T-helper 1 cell treated with Interleukin-12 subunit alpha and Interleukin-12 subunit beta and Interleukin-4 antibody, amounts not matched to agents 30 ng/mL and 1 ng/mL, for 36 hours (primary cell): ENCODE results near the gene GSG1L2. TPM values are rescaled to one million over a fixed set of nuclear protein-coding genes. Genes with fewer than 3 reads are reported as not detected.

ENCODE experiments used
- intact Hi-C: fragments of 100-400 bp; cut with micrococcal nuclease; formaldehyde crosslinking; loops from one replicate; pipeline ENCODE4 v1.15.1; 2024
- total RNA-seq: library from RNA; stranded (reverse); gene quantifications from 2 replicates; pipeline ENCODE4 v1.2.3, GENCODE V29; 2022

The GSG1L2 gene
- total RNA-seq: not detected in 2 replicates

DNA sequence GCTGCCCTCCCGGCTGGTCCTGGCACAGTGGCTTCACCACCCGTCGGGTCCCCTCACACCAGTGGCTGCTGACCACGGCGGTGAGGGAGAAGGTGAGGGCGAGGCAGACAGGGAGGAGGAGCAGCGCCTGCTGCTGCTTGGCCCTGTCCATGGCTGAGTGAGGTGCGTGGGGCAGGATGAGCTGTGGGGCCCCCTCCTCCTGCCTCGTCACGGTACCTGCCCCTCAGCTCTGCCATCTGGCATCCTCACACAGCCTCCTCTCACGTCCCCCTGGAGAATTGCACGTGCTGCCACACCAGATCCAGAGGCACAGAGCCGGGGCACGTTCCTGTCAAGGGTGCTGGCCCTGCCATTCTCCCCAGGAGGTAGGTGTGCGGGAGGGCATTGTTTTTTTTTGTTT lies at the start of gene GSG1L2:
Gene GSG1L2 (minus strand): TSS at position 159 of the 400 bp plus-strand sequence. CDS start 8 bp downstream, at position 151.
- intact Hi-C loops: no loop called here

GRCh38 chr17:9868552-9868951 lies 46.7 kb upstream of the GSG1L2 start:
- intact Hi-C loops: no loop called here

- intact Hi-C loops: no loop called here
These were observed 43.7 kb upstream of the GSG1L2 start for GRCh38 chr17:9865586-9865985.

DNA sequence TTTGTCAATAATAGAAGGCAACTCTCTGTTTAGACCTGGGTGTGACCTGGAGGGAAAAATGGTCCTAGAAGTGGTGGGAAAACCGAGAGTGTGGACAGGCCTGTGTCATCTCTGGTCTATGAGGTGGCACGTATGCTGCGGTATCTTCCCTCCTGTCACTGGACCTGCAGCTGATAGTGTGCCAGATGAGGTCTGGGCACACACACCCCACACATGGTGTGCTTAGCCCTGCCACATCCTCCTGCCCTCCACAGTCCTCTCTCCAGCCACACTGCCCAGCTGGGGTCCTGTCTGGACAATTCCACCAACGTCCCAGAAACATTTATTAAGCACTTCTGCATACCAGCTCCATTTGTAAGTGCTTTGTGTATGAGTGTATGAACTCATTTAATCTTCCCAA lies 41.1 kb upstream of the GSG1L2 start:
- intact Hi-C loops: no loop called here

DNA sequence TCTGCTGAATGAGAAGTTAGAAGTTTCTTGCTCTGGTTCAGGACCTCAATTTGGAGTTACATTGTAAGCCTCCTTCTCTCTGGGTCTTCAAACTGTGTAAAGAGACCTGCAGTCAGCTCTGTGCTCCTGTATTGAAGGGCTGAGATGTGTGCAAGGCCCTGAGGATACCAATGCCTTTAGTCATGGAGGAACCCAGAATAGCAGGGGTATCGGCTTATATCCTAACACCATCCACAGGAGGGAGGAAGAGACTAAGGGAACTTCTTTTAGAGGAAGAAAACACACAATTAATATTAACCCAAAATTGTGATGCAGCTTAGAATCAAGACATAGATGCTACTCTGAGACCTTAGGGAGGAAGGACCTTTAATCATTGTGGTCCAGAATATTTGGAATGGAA lies 40.3 kb upstream of the GSG1L2 start:
- intact Hi-C loops: no loop called here

GRCh38 chr17:9860851-9861250 lies 39.0 kb upstream of the GSG1L2 start:
- intact Hi-C loops: no loop called here

- intact Hi-C loops: no loop called here
These were observed 37.9 kb upstream of the GSG1L2 start for GRCh38 chr17:9859781-9860180.

DNA sequence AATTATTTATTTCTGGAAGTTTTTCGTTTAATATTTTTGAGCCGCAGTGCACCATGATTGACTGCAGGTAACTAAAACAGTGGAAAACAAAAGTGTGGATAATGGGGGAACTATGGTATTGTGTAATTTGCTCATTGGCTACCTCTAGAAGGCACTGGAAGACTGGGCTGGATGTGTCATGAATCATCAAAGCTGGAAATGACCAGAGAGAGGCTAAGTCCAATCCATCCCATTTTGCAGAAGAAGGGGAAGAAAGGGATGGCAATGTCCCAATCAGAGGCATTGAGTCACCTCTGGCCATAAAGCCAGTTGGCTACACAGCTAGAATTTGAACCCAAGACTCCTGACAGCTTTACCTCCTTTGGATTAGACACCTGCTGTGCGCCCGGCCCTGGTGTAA lies 33.2 kb upstream of the GSG1L2 start:
- intact Hi-C loops: no loop called here

GRCh38 chr17:9854255-9854654 lies 32.4 kb upstream of the GSG1L2 start:
- intact Hi-C loops: no loop called here

DNA sequence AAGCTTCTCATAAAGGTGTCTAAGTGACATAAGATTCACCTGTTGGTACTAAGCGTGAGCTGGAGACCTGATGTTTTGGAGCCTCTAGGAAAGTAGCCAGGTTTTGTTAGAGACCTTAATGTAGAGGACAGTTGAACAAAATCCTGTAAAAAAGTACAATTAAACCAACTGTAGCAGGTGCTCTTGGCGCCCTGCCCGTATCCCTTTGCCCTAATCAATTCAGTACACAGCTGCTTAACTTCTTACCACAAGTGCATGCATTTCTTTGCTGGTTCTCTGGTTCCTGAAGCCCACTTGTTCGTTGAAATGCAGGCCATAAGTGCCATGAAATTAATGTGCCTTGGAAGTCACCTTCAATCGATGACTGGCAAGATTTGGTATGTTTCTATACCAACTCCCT lies 28.3 kb upstream of the GSG1L2 start:
- intact Hi-C loops: no loop called here

DNA sequence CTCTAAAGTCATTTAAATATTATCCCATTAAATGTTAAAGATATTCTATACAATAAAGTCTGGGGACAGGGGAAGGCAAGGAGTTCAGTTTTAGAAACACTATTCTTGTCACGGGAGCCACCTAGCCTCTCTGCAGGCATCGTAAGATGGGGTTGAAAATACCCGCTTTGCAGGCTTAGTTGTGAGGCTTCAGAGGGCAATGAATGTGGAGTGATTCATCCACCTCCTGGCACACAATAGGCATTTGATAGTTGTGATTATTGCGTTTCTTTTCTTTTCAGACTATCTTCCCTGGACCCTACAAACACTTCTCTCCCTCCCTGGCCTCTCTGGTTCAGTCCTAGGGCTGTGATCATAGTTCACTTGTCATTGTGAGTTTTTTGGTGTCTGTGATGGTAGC lies 23.4 kb upstream of the GSG1L2 start:
- intact Hi-C loops: no loop called here

GRCh38 chr17:9844153-9844552 lies 22.3 kb upstream of the GSG1L2 start:
- intact Hi-C loops: no loop called here

DNA sequence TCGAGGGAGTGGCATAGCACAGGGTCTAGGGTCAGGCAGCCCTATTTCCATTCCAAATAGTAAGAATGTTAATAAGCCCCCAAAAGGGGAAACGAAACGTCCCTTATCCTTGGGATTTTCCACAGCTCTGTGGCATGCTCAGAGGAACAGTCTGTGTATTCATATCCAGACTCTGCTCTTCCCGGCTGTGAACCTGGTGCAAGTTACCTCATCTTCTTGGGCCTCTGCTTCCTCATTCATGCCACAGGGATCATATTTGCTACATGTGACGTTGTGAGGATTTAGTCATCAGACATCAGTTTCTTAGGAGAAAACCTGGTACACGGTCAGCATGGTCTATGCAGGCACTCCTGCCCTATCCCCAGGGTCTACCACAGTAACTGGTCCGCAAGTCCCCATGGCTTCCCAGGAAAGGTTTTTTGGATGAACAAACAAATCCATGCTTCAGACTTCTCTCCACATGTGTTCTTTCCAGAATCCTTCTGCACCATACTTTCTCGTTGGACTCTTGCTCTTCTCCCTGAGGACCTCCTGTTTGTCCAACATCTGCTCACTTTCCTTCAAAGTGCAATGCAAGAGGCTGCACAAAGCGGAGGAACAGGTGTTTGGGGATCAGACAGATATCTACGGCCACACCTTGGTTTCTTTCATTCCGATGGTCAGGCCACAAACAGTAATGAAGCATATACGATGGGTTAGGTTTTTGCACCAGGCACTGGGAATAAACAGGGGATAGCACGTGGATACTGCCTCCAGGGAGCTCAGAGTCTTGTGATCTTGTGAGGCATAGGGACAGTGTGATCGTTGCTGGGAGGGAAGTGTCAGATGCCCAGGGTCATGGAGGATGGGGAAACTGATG lies 21.5 kb upstream of the GSG1L2 start:
- intact Hi-C loops: no loop called here

DNA sequence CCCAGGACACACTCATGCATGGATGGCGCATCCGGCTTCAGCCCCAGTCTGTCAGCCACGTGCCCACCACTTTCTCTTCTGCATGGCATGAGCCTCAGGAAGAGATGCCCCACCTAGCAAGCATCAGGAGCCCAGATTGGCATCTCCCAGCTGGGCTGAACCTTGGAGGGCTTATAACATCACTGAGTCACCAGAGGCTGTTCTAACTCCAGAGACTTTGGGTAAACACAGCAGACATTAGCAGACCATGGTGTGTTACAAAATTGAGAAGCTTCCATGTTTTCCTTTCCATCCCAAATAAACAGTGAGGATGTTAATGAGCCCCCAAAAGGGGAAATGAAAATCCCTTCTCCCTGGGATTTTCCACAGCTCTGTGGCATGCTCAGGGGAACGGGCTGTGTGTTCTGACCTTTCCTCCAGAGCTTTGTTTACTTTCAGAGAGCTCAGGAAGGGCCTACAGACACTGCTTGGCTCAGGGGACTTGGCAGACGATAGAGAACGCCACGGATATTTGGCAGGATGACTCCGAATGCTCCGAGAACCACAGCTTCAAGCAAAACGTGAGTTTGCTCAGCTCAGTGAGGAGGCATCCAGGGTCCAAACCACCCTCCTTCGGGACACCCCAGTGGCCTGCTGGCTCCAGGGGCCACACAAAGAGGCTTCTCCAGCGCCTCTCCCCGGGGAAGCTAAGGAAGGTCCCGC lies 20.3 kb upstream of the GSG1L2 start:
- intact Hi-C loops: no loop called here

GRCh38 chr17:9839433-9839832 lies 17.6 kb upstream of the GSG1L2 start:
- intact Hi-C loops: no loop called here

DNA sequence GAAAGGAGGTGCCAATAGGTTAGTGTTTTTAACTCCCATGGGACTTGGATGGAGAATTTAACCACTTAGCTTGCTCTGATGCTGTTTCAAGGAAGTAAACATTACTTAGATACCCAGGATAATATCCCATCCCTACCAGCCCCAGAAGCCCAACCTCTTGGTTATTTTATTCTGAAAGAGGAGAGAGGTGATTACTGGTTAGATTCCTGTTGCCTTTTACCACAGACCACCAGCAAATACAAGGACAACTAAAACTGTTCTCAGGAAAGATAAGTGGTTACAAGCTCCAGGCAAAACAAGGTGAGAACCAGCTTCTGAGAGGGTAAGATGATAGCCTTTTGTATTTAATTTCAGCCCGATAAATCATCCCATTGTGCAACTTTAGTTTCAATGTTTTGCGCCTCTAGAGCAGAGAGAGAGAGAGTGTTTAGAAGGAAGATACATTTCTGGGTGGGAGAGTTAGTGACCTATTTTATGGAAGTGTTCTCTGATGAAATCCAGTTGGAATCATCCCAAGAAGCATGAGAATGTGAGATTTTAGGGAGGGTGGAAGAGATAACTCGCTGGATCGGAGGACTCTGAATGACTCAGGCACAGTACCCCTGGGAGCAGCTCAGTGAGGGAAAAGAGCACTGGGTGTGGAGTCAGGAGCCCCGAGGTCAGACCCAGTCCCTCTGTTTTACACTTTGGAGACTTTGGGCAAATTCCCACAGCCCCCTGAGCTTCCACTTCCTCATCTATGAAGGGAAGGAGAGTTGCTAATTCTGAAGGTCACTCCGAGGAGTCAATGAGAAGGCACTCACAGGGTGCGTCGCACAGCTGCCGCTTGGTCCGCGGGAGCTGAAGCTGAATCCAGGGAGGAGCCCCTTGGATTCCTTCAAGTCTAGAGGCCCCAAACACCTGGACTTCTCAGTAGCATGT lies 15.9 kb upstream of the GSG1L2 start:
- intact Hi-C loops: no loop called here

GRCh38 chr17:9833922-9834321 lies 12.0 kb upstream of the GSG1L2 start:
- intact Hi-C loops: no loop called here

- intact Hi-C loops: no loop called here
These were observed 8.8 kb upstream of the GSG1L2 start for GRCh38 chr17:9830711-9831110.

- intact Hi-C loops: no loop called here
These were observed 7.5 kb upstream of the GSG1L2 start for GRCh38 chr17:9829343-9829742.

GRCh38 chr17:9828296-9829295 lies 6.7 kb upstream of the GSG1L2 start:
- intact Hi-C loops: no loop called here
